ENCODE measurements around the gene NXNL1.
A peak's percentile ranks its signal among the peaks of the same experiment; 100 is the strongest.

The NXNL1 gene

GRCh38 chr19:17471410-17472125 is 10.8 kb upstream of the NXNL1 start:
- Histone ChIP-seq H3K4me3 (ENCODE audit: low read depth in 1 of 2, low read length in 2 of 2) (peak overlapping the region in 1 of 2 donors; percentile 73), H3K27ac (ENCODE audit: low read depth, low read length) (no peak overlapping the region), H3K36me3 (ENCODE audit: control insufficient read depth in 1 of 2, insufficient read depth in 2 of 2, low read length in 2 of 2) (no peaks in the 10 kb centered on the region), H3K9ac (ENCODE audit: low read depth in 1 of 2, low read length in 2 of 2) (peak overlapping the region; percentile 12 to 49), H3K4me1 (ENCODE audit: control insufficient read depth in 1 of 2, insufficient read depth in 2 of 2, low read length in 2 of 2) (peaks cover 16 to 17% of the 10 kb centered on the region in 2 donors), H3K9me3 (ENCODE audit: control insufficient read depth in 1 of 2, low read length in 2 of 2) (no peaks in the 10 kb centered on the region), H3K27me3 (ENCODE audit: control insufficient read depth in 1 of 2, insufficient read depth in 2 of 2, low read length in 2 of 2) (no peaks in the 10 kb centered on the region)

DNA sequence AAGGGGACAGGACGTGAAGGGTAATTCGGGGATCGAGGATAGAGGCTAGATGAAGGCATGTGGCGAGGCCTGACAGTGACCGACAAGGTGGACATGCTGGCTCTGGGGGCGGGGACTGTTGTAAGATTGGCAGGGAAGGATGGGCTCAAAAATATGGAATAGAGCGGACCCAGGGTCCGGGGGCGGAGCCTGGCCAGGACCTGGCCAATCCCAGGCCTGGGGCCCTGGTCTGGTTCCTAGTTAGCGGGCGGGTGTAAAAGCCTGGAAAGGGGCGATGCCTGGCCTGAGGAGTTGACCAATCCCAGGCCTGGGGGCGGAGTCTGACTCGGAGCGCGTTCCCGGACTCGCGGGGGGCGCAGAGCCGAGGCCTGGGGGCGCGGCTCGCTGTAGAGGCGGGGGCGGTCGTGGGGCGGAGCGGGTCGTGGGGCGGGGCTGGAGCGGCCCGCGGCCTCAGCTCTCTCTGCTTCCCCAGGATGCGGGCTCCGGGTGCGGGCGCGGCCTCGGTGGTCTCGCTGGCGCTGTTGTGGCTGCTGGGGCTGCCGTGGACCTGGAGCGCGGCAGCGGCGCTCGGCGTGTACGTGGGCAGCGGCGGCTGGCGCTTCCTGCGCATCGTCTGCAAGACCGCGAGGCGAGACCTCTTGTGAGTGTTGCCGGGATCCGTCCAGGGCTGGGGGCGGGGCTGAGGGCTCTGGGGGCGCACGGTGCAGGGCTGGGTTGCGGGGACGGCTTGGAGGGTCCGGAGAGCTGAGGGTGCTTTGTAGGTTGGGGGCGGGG is 9.5 kb upstream of the NXNL1 start, which contains the start of gene SLC27A1:
SLC27A1 (plus strand) TSS at position 457 of the 774 bp plus-strand sequence; CDS start at position 474, 17 bp downstream.
- Histone ChIP-seq H3K27ac (ENCODE audit: low read depth, low read length) (peak within 1 kb of the TSS; percentile 77), H3K9ac (ENCODE audit: low read depth in 1 of 2, low read length in 2 of 2) (peak within 1 kb of the TSS; percentile 39 to 49), H3K36me3 (ENCODE audit: control insufficient read depth in 1 of 2, insufficient read depth in 2 of 2, low read length in 2 of 2) (no peaks in the 10 kb centered on the region), H3K27me3 (ENCODE audit: control insufficient read depth in 1 of 2, insufficient read depth in 2 of 2, low read length in 2 of 2) (no peaks in the 10 kb centered on the region), H3K9me3 (ENCODE audit: control insufficient read depth in 1 of 2, low read length in 2 of 2) (no peaks in the 10 kb centered on the region), H3K4me3 (ENCODE audit: low read depth in 1 of 2, low read length in 2 of 2) (peak within 1 kb of the TSS; percentile 73 to 87), H3K4me1 (ENCODE audit: control insufficient read depth in 1 of 2, insufficient read depth in 2 of 2, low read length in 2 of 2) (peaks cover 17 to 21% of the 10 kb centered on the region in 2 donors)

DNA sequence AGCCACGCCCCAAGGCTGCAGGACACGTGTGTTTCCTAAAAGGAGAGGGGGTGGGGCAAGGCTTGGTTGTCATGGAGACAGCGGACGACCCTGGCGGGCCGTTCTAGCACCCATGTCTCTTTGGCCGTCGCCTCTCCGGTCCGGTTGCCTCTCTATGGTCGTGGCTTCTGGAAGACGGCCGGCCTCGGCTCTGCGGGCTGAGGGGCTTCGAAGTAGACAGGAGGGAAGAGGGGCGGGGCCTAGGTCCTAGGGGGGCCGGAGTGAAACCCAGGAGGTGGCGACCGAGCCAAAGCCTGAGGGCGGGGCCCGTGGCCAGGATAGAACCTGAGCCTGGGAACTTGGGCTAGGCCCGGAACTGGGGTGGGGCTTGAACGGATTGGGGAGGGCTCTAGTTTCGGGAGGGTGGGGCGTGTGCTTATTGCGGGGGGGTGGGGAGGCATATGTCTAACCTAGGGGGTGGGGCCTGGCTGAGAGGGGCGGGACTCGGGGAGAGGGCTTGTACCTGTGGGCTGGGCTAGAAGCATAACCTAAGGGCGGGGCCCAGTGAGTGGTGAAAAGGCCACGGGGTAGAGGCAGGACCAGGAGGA is 8.8 kb upstream of the NXNL1 start:
- no peaks in the 10 kb centered on the region for H3K36me3 ChIP-seq (ENCODE audit: control insufficient read depth in 1 of 2, insufficient read depth in 2 of 2, low read length in 2 of 2)
- H3K9me3 ChIP-seq (ENCODE audit: control insufficient read depth in 1 of 2, low read length in 2 of 2) = no peaks in the 10 kb centered on the region
- H3K9ac ChIP-seq (ENCODE audit: low read depth in 1 of 2, low read length in 2 of 2) = peak overlapping the region; percentile 39 to 49
- peak overlapping the region; percentile 77 for H3K27ac ChIP-seq (ENCODE audit: low read depth, low read length)
- H3K27me3 ChIP-seq (ENCODE audit: control insufficient read depth in 1 of 2, insufficient read depth in 2 of 2, low read length in 2 of 2) = no peaks in the 10 kb centered on the region
- peaks cover 17 to 21% of the 10 kb centered on the region in 2 donors for H3K4me1 ChIP-seq (ENCODE audit: control insufficient read depth in 1 of 2, insufficient read depth in 2 of 2, low read length in 2 of 2)
- H3K4me3 ChIP-seq (ENCODE audit: low read depth in 1 of 2, low read length in 2 of 2) = peak overlapping the region; percentile 73 to 87

GRCh38 chr19:17469092-17469480 is 8.4 kb upstream of the NXNL1 start:
- H3K27me3 ChIP-seq (ENCODE audit: control insufficient read depth in 1 of 2, insufficient read depth in 2 of 2, low read length in 2 of 2) = no peaks in the 10 kb centered on the region
- H3K36me3 ChIP-seq (ENCODE audit: control insufficient read depth in 1 of 2, insufficient read depth in 2 of 2, low read length in 2 of 2) = no peaks in the 10 kb centered on the region
- peak overlapping the region; percentile 56 for H3K27ac ChIP-seq (ENCODE audit: low read depth, low read length)
- peak overlapping the region; percentile 39 to 49 for H3K9ac ChIP-seq (ENCODE audit: low read depth in 1 of 2, low read length in 2 of 2)
- H3K9me3 ChIP-seq (ENCODE audit: control insufficient read depth in 1 of 2, low read length in 2 of 2) = no peaks in the 10 kb centered on the region
- peak overlapping the region; percentile 54 to 73 for H3K4me3 ChIP-seq (ENCODE audit: low read depth in 1 of 2, low read length in 2 of 2)
- H3K4me1 ChIP-seq (ENCODE audit: control insufficient read depth in 1 of 2, insufficient read depth in 2 of 2, low read length in 2 of 2) = peaks cover 17 to 21% of the 10 kb centered on the region in 2 donors

DNA sequence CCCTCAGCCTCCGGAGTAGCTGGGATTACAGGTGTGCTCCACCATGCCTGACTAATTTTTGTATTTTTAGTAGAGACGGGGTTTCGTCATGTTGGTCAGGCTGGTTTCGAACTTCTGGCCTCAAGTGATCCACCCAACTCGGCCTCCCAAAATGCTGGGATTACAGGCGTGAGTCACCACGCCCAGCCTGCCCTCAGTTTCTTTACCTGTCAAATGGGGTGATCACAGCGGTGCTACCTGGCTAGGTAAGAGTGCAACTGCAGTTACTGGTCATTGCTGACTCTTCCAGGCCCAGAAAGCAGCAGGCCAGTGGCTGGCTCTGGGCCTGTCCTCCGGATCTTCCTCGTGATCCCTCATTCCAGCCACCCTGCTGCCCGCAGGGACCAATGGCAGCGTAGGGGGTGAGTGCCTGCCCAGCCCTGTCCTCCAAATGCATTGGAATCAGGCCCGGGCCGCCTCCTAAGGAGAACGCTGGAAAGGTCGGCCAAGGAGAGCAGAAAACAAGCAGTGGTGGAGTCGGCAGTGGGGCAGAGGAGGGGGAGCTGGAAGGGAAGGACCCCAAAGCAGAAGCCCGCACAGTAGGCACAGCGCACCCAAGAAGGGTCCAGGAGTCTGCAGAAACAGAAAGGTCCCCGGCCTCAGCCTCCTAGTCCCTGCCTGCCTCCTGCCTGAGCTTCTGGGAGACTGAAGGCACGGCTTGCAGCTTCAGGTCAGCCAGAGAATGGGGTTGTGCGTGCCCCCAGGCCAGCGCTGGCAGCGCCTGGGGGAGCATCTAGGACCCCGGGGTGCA is 7.8 kb upstream of the NXNL1 start:
- no peaks in the 10 kb centered on the region for H3K27me3 ChIP-seq (ENCODE audit: control insufficient read depth in 1 of 2, insufficient read depth in 2 of 2, low read length in 2 of 2)
- no peaks in the 10 kb centered on the region for H3K36me3 ChIP-seq (ENCODE audit: control insufficient read depth in 1 of 2, insufficient read depth in 2 of 2, low read length in 2 of 2)
- H3K4me1 ChIP-seq (ENCODE audit: control insufficient read depth in 1 of 2, insufficient read depth in 2 of 2, low read length in 2 of 2) = peaks cover 17 to 21% of the 10 kb centered on the region in 2 donors
- peak overlapping the region; percentile 39 to 49 for H3K9ac ChIP-seq (ENCODE audit: low read depth in 1 of 2, low read length in 2 of 2)
- H3K4me3 ChIP-seq (ENCODE audit: low read depth in 1 of 2, low read length in 2 of 2) = peak overlapping the region; percentile 54 to 73
- H3K27ac ChIP-seq (ENCODE audit: low read depth, low read length) = peak overlapping the region; percentile 20
- H3K9me3 ChIP-seq (ENCODE audit: control insufficient read depth in 1 of 2, low read length in 2 of 2) = no peaks in the 10 kb centered on the region

GRCh38 chr19:17467471-17468301 is 7.0 kb upstream of the NXNL1 start:
- Histone ChIP-seq H3K4me3 (ENCODE audit: low read depth in 1 of 2, low read length in 2 of 2) (no peak overlapping the region), H3K9ac (ENCODE audit: low read depth in 1 of 2, low read length in 2 of 2) (no peak overlapping the region), H3K36me3 (ENCODE audit: control insufficient read depth in 1 of 2, insufficient read depth in 2 of 2, low read length in 2 of 2) (no peaks in the 10 kb centered on the region), H3K4me1 (ENCODE audit: control insufficient read depth in 1 of 2, insufficient read depth in 2 of 2, low read length in 2 of 2) (peaks cover 17 to 21% of the 10 kb centered on the region in 2 donors), H3K27ac (ENCODE audit: low read depth, low read length) (no peak overlapping the region), H3K27me3 (ENCODE audit: control insufficient read depth in 1 of 2, insufficient read depth in 2 of 2, low read length in 2 of 2) (no peaks in the 10 kb centered on the region), H3K9me3 (ENCODE audit: control insufficient read depth in 1 of 2, low read length in 2 of 2) (no peaks in the 10 kb centered on the region)

DNA sequence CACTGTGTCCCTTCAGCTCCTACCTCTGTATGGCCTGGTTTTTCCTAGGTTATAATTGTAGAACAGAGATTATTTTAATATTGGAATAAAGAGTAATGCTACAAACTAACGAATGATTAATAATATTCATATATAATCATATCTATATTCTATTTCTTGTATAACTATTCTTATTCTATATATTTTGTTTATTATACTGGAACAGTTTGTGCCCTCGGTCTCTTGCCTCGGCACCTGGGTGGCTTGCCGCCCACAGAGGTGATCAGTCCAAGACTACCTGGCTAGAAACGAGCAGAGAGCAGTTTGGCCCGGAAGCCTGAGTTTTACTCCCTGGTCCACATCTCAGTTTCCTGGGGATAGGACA is 5.7 kb upstream of the NXNL1 start:
- Histone ChIP-seq H3K4me1 (ENCODE audit: control insufficient read depth in 1 of 2, insufficient read depth in 2 of 2, low read length in 2 of 2) (peaks cover 17 to 21% of the 10 kb centered on the region in 2 donors), H3K27ac (ENCODE audit: low read depth, low read length) (no peak overlapping the region), H3K4me3 (ENCODE audit: low read depth in 1 of 2, low read length in 2 of 2) (no peak overlapping the region), H3K27me3 (ENCODE audit: control insufficient read depth in 1 of 2, insufficient read depth in 2 of 2, low read length in 2 of 2) (no peaks in the 10 kb centered on the region), H3K36me3 (ENCODE audit: control insufficient read depth in 1 of 2, insufficient read depth in 2 of 2, low read length in 2 of 2) (no peaks in the 10 kb centered on the region), H3K9ac (ENCODE audit: low read depth in 1 of 2, low read length in 2 of 2) (no peak overlapping the region), H3K9me3 (ENCODE audit: control insufficient read depth in 1 of 2, low read length in 2 of 2) (no peaks in the 10 kb centered on the region)

GRCh38 chr19:17458970-17459369 is 1.8 kb downstream of the NXNL1 start:
- Histone ChIP-seq H3K4me3 (ENCODE audit: low read depth in 1 of 2, low read length in 2 of 2) (no peak overlapping the region), H3K9me3 (ENCODE audit: control insufficient read depth in 1 of 2, low read length in 2 of 2) (no peaks in the 10 kb centered on the region), H3K4me1 (ENCODE audit: control insufficient read depth in 1 of 2, insufficient read depth in 2 of 2, low read length in 2 of 2) (no peaks in the 10 kb centered on the region), H3K27me3 (ENCODE audit: control insufficient read depth in 1 of 2, insufficient read depth in 2 of 2, low read length in 2 of 2) (peaks cover 11 to 24% of the 10 kb centered on the region in 2 donors), H3K27ac (ENCODE audit: low read depth, low read length) (no peak overlapping the region), H3K36me3 (ENCODE audit: control insufficient read depth in 1 of 2, insufficient read depth in 2 of 2, low read length in 2 of 2) (no peaks in the 10 kb centered on the region), H3K9ac (ENCODE audit: low read depth in 1 of 2, low read length in 2 of 2) (no peak overlapping the region)

DNA sequence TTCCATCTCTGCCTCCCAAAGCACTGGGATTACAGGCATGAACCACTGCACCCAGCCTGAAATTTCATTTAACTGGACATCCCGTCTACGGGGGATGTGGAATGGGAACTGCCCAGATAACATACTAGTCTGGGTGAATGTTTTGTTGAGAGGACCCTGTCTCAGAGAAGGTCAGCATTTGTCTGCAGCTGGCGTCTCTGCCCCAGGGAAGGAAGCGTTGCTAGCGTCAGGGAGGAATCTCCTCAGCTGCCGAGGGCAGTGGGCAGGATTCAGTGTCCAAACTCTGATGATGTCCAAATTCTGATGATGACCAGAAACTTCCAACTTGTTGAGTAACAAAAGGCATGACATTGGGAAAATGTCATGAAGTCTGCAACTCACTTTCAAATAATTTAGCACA is 3.1 kb downstream of the NXNL1 start:
- Histone ChIP-seq H3K9ac (ENCODE audit: low read depth in 1 of 2, low read length in 2 of 2) (no peak overlapping the region), H3K27ac (ENCODE audit: low read depth, low read length) (no peak overlapping the region), H3K36me3 (ENCODE audit: control insufficient read depth in 1 of 2, insufficient read depth in 2 of 2, low read length in 2 of 2) (no peaks in the 10 kb centered on the region), H3K27me3 (ENCODE audit: control insufficient read depth in 1 of 2, insufficient read depth in 2 of 2, low read length in 2 of 2) (peaks cover 11 to 24% of the 10 kb centered on the region in 2 donors), H3K4me1 (ENCODE audit: control insufficient read depth in 1 of 2, insufficient read depth in 2 of 2, low read length in 2 of 2) (no peaks in the 10 kb centered on the region), H3K4me3 (ENCODE audit: low read depth in 1 of 2, low read length in 2 of 2) (no peak overlapping the region), H3K9me3 (ENCODE audit: control insufficient read depth in 1 of 2, low read length in 2 of 2) (no peaks in the 10 kb centered on the region)

Measured in duodenal mucosa (tissue), 2 donors.